Neural cell (in vitro differentiated cells): ENCODE data around the gene CHKB. TPM values are rescaled to one million over a fixed set of nuclear protein-coding genes. Genes with fewer than 3 reads are reported as not detected.

Experiments used
- H2AFZ ChIP-seq: fragments of 200-600, 300-800 bp; sonication (generic), shearing (Covaris generic); 2 replicates; pipeline ENCODE4 v1.6.0; 2014; ENCODE audit warnings: low read depth, mild to moderate bottlenecking, antibody characterized with exemption, low read length, moderate library complexity
- H3F3A ChIP-seq: fragments of 200-600 bp; shearing (Covaris generic); 2 replicates; pipeline ENCODE4 v1.6.1; 2016; ENCODE audit warnings: mild to moderate bottlenecking, moderate library complexity, mixed read lengths, antibody characterized with exemption, low read length; ENCODE audit not compliant: insufficient read depth, poor library complexity, severe bottlenecking
- H3K27ac ChIP-seq: fragments of 200-600, 300-800 bp; sonication (generic), shearing (Covaris generic); 2 replicates; pipeline ENCODE4 v1.5.1; 2014; ENCODE audit warnings: mild to moderate bottlenecking, low read length, moderate library complexity
- H3K27me3 ChIP-seq: fragments of 300-800, 200-600 bp; sonication (generic), shearing (Covaris generic); 2 replicates; pipeline ENCODE4 v1.6.0; 2014; ENCODE audit warnings: mild to moderate bottlenecking, low read depth, low read length, moderate library complexity; ENCODE audit not compliant: insufficient read depth
- H3K36me3 ChIP-seq: fragments of 300-800, 200-600 bp; sonication (generic), shearing (Covaris generic); 2 replicates; pipeline ENCODE4 v1.5.1; 2014; ENCODE audit warnings: mild to moderate bottlenecking, antibody characterized with exemption, low read length, moderate library complexity; ENCODE audit not compliant: insufficient read depth
- H3K4me2 ChIP-seq: fragments of 300-800, 200-600 bp; sonication (generic), shearing (Covaris generic); 2 replicates; pipeline ENCODE4 v1.6.0; 2014; ENCODE audit warnings: mild to moderate bottlenecking, low read length
- H3K4me3 ChIP-seq: fragments of 300-800, 200-600 bp; sonication (generic), shearing (Covaris generic); 2 replicates; pipeline ENCODE4 v1.5.1; 2014; ENCODE audit warnings: mild to moderate bottlenecking, low read length, moderate library complexity
- H3K79me2 ChIP-seq: fragments of 200-600 bp; shearing (Covaris generic); replicated peaks from 2 replicates; pipeline ENCODE4 v1.6.0; 2014; ENCODE audit warnings: mild to moderate bottlenecking, low read length, moderate library complexity; ENCODE audit not compliant: insufficient read depth
- H3K9ac ChIP-seq: fragments of 300-800, 200-600 bp; sonication (generic), shearing (Covaris generic); 2 replicates; pipeline ENCODE4 v1.6.1; 2016; ENCODE audit warnings: mild to moderate bottlenecking, low read length, mixed read lengths
- H3K9me2 ChIP-seq: fragments of 200-600 bp; shearing (Covaris generic); 2 replicates; pipeline ENCODE4 v1.6.1; 2016; ENCODE audit warnings: mild to moderate bottlenecking, low read length, mixed read lengths; ENCODE audit not compliant: insufficient read depth
- H3K9me3 ChIP-seq: fragments of 200-600, 300-800 bp; sonication (generic), shearing (Covaris generic); 2 replicates; pipeline ENCODE4 v1.6.1; 2016; ENCODE audit warnings: mild to moderate bottlenecking, mixed run types, low read length, moderate library complexity, mixed read lengths
- H4K20me1 ChIP-seq: fragments of 200-600 bp; shearing (Covaris generic); 2 replicates; pipeline ENCODE4 v1.6.1; 2016; ENCODE audit warnings: mild to moderate bottlenecking, mixed run types; ENCODE audit not compliant: insufficient read depth
- EP300 ChIP-seq: fragments of 450-650 bp; conservative IDR thresholded peaks from 2 replicates; pipeline ENCODE4 v1.6.1; 2014; ENCODE audit warnings: antibody characterized with exemption, mild to moderate bottlenecking, moderate library complexity; ENCODE audit not compliant: poor library complexity, severe bottlenecking
- EZH2 ChIP-seq: fragments of 200-600, 300-800 bp; shearing (Covaris generic), sonication (generic); IDR thresholded peaks from 2 replicates; pipeline ENCODE4 v1.6.1; 2014; ENCODE audit warnings: antibody characterized with exemption, low read length, borderline replicate concordance, mild to moderate bottlenecking; ENCODE audit not compliant: insufficient read depth, poor library complexity, severe bottlenecking
- MXI1 ChIP-seq: fragments of 450-650 bp; conservative IDR thresholded peaks from 2 replicates; pipeline ENCODE4 v1.6.1; 2014; ENCODE audit warnings: antibody characterized with exemption, mild to moderate bottlenecking; ENCODE audit not compliant: poor library complexity, severe bottlenecking
- POLR2AphosphoS5 ChIP-seq: IDR thresholded peaks from 2 replicates; pipeline ENCODE4 v1.6.1; 2012
- RAD21 ChIP-seq: fragments of 450-650 bp; conservative IDR thresholded peaks from 2 replicates; pipeline ENCODE4 v1.6.1; 2014; ENCODE audit warnings: antibody characterized with exemption, mild to moderate bottlenecking, moderate library complexity
- SMC3 ChIP-seq: fragments of 450-650 bp; conservative IDR thresholded peaks from 2 replicates; pipeline ENCODE4 v1.6.1; 2014; ENCODE audit warnings: antibody characterized with exemption, mild to moderate bottlenecking, moderate library complexity; ENCODE audit not compliant: poor library complexity
- TAF1 ChIP-seq: IDR thresholded peaks from 2 replicates; pipeline ENCODE4 v1.6.1; 2012; ENCODE audit warnings: low read depth
- polyA plus RNA-seq: library from polyadenylated mRNA; depleted of rRNA; stranded (reverse); fragments of >200 nt; gene quantifications from 2 replicates; pipeline ENCODE4 v1.2.3, GENCODE V29; 2014
- TF ChIP-seq, protein P1 (sequence below): fragments of 450-650 bp; IDR thresholded peaks from 2 replicates; pipeline ENCODE4 v1.5.1; 2014; ENCODE audit warnings: antibody characterized with exemption, mild to moderate bottlenecking, moderate library complexity; ENCODE audit not compliant: poor library complexity, severe bottlenecking
- TF ChIP-seq, protein P2 (sequence below): IDR thresholded peaks from 2 replicates; pipeline ENCODE4 v1.6.1; 2012; ENCODE audit warnings: borderline replicate concordance

The CHKB gene
- polyA plus RNA-seq, 1 donor from 2014 or later = 173 TPM

GRCh38 chr22:50628543-50629134 lies 46.0 kb upstream of the CHKB start:
- Histone ChIP-seq H3F3A (no peaks in the 10 kb centered on the region), H3K79me2 (no peaks in the 10 kb centered on the region), H3K36me3 (no peaks in the 10 kb centered on the region), H3K9ac (peak overlapping the region; percentile 67), H3K4me3 (peak overlapping the region; percentile 77), H3K27ac (peak overlapping the region; percentile 41), H3K27me3 (no peaks in the 10 kb centered on the region), H3K9me3 (no peaks in the 10 kb centered on the region), H4K20me1 (no peaks in the 10 kb centered on the region), H2AFZ (peak overlapping the region; percentile 41), H3K4me2 (peak overlapping the region; percentile 98), H3K9me2 (no peaks in the 10 kb centered on the region)
- TF ChIP-seq, protein P1, sequence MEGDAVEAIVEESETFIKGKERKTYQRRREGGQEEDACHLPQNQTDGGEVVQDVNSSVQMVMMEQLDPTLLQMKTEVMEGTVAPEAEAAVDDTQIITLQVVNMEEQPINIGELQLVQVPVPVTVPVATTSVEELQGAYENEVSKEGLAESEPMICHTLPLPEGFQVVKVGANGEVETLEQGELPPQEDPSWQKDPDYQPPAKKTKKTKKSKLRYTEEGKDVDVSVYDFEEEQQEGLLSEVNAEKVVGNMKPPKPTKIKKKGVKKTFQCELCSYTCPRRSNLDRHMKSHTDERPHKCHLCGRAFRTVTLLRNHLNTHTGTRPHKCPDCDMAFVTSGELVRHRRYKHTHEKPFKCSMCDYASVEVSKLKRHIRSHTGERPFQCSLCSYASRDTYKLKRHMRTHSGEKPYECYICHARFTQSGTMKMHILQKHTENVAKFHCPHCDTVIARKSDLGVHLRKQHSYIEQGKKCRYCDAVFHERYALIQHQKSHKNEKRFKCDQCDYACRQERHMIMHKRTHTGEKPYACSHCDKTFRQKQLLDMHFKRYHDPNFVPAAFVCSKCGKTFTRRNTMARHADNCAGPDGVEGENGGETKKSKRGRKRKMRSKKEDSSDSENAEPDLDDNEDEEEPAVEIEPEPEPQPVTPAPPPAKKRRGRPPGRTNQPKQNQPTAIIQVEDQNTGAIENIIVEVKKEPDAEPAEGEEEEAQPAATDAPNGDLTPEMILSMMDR = no peak
- TF ChIP-seq MXI1 (peak; percentile 53), EP300 (no peak)

DNA sequence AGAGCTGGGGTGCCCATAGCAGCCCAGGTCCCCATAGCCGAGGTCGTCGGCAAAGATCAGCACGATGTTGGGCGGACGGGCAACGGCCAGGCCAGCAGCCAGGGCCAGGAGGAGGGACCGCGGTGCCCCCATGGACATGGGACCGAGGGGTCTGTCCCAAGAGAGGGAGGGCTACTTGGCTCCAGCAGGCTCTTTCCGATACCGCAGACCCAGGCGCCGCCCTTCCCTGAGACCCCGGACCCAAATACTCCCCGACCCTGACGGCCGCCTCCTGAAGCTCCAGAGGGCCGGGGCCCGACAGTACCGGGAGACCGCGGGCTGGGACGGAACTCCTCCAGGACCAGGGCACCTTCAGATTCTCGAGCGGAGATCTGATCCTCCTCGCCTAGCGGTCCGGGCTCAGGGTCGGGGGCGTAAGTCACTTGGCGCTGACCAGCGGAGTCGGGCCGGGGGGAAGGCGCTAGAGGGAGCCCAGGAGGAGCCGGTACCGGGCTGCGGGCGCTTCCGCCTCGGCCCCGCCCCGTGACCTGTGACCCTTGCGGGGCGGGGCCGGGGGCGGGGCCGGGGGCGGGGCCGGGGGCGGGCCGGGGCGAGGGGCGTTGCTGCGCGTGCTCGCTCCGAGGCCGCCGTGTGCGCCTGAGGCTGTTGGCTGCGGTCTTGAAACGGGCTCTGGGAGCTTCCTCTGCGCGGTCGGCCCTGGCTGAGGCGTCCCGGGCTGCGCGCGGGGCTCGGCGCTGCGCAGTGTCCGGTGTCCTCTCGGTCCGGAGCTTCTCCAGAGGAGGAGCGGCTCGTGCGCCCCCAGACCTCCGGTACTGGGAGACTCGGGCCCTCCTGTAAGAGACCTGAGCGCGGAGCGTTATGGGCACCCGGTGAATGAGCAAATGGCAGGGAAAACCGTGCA lies 45.2 kb upstream of the CHKB start, which contains the start of gene ARSA:
TSS of gene ARSA (minus strand) at position 511 of the 901 bp plus-strand sequence. CDS start at position 138, 373 bp downstream.
- H3K27ac ChIP-seq = peak within 1 kb of the TSS; percentile 41
- peak within 1 kb of the TSS; percentile 77 for H3K4me3 ChIP-seq
- H3K36me3 ChIP-seq = no peaks in the 10 kb centered on the region
- no peaks in the 10 kb centered on the region for H3K27me3 ChIP-seq
- no peaks in the 10 kb centered on the region for H3K9me3 ChIP-seq
- no peaks in the 10 kb centered on the region for H4K20me1 ChIP-seq
- H3F3A ChIP-seq = no peaks in the 10 kb centered on the region
- H3K79me2 ChIP-seq = no peaks in the 10 kb centered on the region
- peak within 1 kb of the TSS; percentile 98 for H3K4me2 ChIP-seq
- H2AFZ ChIP-seq = peak within 1 kb of the TSS; percentile 41
- peak within 1 kb of the TSS; percentile 67 for H3K9ac ChIP-seq
- TF ChIP-seq POLR2AphosphoS5 (peak; percentile 73), EZH2 (no peak), TAF1 (peak; percentile 34), RAD21 (peak; percentile 48), SMC3 (no peak), MXI1 (peak; percentile 88), EP300 (no peak)
- TF ChIP-seq, protein P1 = peak; percentile 39
- TF ChIP-seq, protein P2, sequence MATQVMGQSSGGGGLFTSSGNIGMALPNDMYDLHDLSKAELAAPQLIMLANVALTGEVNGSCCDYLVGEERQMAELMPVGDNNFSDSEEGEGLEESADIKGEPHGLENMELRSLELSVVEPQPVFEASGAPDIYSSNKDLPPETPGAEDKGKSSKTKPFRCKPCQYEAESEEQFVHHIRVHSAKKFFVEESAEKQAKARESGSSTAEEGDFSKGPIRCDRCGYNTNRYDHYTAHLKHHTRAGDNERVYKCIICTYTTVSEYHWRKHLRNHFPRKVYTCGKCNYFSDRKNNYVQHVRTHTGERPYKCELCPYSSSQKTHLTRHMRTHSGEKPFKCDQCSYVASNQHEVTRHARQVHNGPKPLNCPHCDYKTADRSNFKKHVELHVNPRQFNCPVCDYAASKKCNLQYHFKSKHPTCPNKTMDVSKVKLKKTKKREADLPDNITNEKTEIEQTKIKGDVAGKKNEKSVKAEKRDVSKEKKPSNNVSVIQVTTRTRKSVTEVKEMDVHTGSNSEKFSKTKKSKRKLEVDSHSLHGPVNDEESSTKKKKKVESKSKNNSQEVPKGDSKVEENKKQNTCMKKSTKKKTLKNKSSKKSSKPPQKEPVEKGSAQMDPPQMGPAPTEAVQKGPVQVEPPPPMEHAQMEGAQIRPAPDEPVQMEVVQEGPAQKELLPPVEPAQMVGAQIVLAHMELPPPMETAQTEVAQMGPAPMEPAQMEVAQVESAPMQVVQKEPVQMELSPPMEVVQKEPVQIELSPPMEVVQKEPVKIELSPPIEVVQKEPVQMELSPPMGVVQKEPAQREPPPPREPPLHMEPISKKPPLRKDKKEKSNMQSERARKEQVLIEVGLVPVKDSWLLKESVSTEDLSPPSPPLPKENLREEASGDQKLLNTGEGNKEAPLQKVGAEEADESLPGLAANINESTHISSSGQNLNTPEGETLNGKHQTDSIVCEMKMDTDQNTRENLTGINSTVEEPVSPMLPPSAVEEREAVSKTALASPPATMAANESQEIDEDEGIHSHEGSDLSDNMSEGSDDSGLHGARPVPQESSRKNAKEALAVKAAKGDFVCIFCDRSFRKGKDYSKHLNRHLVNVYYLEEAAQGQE = peak; percentile 39
- no peaks in the 10 kb centered on the region for H3K9me2 ChIP-seq
